ENCODE results near the gene SLC7A6. TPM values are rescaled to one million over a fixed set of nuclear protein-coding genes. Genes with fewer than 3 reads are reported as not detected.
A peak's percentile ranks its signal among the peaks of the same experiment; 100 is the strongest.

Gene SLC7A6
- polyA plus RNA-seq, 2 of the 4 experiments (the other 2 are of a cell fraction): 31.1 to 32.9 TPM

DNA sequence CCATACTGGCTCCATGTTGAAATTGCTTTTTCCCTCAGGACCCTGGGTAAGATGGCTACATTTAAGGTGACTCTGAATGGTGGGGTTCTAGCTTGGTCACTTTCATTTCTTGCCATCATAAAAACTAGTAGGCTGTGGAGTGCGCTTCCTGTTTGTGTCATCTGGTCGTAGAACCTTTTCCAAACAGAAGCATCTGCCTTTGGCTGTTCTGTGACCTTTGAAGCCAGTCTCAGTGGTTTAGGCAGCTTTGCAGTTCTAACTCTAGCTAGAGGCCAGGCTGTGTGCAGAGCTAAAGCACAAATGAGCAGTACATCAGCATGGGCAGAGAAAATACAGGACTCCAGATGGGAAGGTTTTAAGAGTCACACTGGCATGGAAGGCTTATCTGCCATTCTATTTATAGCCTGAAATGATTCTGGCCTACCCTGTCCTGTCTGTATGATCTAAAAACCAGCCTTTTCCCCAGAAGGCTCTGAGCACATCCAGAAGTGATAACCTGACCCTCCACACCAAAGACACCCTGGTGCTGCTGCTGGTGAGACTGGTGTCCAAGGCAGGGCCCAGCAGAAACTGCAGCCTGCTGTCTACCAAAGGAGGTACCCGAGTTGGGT is 37.0 kb upstream of the SLC7A6 start:
- H3K4me3 ChIP-seq: no peak overlapping the region
- no peak overlapping the region for H3K27ac ChIP-seq
- TF ChIP-seq KDM5A (IDR thresholded peaks at IDR 0.05): no peak
- TF ChIP-seq RAD21 (conservative IDR thresholded peaks at IDR 0.05 in 1 of 2, IDR thresholded peaks at IDR 0.05 in 1 of 2): no peak
- TF ChIP-seq, protein P1, sequence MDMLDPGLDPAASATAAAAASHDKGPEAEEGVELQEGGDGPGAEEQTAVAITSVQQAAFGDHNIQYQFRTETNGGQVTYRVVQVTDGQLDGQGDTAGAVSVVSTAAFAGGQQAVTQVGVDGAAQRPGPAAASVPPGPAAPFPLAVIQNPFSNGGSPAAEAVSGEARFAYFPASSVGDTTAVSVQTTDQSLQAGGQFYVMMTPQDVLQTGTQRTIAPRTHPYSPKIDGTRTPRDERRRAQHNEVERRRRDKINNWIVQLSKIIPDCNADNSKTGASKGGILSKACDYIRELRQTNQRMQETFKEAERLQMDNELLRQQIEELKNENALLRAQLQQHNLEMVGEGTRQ (IDR thresholded peaks at IDR 0.05): no peak
- TF ChIP-seq, protein P2, sequence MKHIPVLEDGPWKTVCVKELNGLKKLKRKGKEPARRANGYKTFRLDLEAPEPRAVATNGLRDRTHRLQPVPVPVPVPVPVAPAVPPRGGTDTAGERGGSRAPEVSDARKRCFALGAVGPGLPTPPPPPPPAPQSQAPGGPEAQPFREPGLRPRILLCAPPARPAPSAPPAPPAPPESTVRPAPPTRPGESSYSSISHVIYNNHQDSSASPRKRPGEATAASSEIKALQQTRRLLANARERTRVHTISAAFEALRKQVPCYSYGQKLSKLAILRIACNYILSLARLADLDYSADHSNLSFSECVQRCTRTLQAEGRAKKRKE (CRISPR knock-in tag; IDR thresholded peaks at IDR 0.05; ENCODE audit: low read depth): no peak
- TF ChIP-seq HOXA7 (CRISPR knock-in tag; IDR thresholded peaks at IDR 0.05): no peak
- TF ChIP-seq NFE2L2 (conservative IDR thresholded peaks at IDR 0.05; ENCODE audit: low read length): no peak
- no peak for TF ChIP-seq FOSL2 (IDR thresholded peaks at IDR 0.05)
- no peak for TF ChIP-seq FOSL2 (CRISPR knock-in tag; IDR thresholded peaks at IDR 0.05)
- TF ChIP-seq PHF8 (IDR thresholded peaks at IDR 0.05; ENCODE audit: borderline replicate concordance, low read depth): no peak
- no peak for TF ChIP-seq CBX2 (IDR thresholded peaks at IDR 0.05; ENCODE audit: borderline replicate concordance, low read depth)
- TF ChIP-seq CHD2 (IDR thresholded peaks at IDR 0.05; ENCODE audit: low read length, partially characterized antibody): no peak
- no peak for TF ChIP-seq HOXB5 (CRISPR knock-in tag; IDR thresholded peaks at IDR 0.05)
- no peak for TF ChIP-seq JUNB (IDR thresholded peaks at IDR 0.05)
- TF ChIP-seq RCOR1 (IDR thresholded peaks at IDR 0.05; ENCODE audit: low read depth, low read length): no peak
- TF ChIP-seq, protein P3, sequence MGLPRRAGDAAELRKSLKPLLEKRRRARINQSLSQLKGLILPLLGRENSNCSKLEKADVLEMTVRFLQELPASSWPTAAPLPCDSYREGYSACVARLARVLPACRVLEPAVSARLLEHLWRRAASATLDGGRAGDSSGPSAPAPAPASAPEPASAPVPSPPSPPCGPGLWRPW (IDR thresholded peaks at IDR 0.05): no peak
- ChIA-PET CTCF (interaction anchor here (0.6 to 3.5 kb wide), 12 partner anchors 8 to 285 kb away, joined by 3 to 26 read pairs (median 4); partner anchors contain the start of gene NFATC3), POLR2A (interaction anchor here (0.5 kb wide), 1 partner anchor 142 kb away, joined by 4 read pairs; the partner anchor contains the start of gene NFATC3)
- H3K9me3 ChIP-seq: no peaks in the 10 kb centered on the region
- H3K4me2 ChIP-seq: no peak overlapping the region
- no peaks in the 10 kb centered on the region for H3K4me1 ChIP-seq
- 73% methylated on average over 3 of the region's 3 CpGs for WGBS (ENCODE audit: missing lambda C conversion rate)
- no peak for DNase-seq (ENCODE audit: low read depth in 1 of 2, low spot score in 1 of 2)
- ATAC-seq: no peak
- no peak for FAIRE-seq

DNA sequence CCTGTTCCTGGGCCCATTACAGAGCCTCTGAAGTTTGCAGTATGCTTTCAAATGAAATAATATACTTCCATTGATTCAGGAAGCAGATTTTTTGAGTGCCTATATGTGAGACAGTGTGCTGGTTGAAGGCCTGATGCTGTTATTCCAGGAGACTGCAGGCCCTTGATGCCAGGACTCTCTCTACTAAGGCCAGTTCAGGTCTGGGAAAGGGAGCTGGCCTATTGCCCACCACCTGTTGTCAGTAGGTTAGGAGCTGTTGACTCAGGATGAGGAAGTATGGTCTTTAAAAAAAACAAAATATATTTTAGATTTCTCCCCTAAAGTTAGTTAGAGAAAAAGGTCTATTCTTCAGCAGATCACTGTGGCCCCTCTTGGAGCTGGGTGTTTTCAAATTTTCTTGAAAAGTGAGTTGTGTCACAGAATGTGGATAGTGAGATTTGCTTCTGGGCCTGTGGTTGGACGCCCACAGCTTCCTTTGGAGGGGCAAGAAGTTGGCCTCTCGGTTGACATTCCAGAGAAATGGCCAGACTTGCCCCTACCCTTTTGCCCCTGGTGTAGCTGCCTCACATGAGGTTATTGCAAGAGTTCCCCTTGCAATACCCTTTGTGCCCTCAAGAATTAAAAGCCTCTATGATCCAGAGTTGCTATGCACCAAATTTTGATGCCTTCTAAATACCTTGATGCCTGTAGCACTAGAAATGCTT is 36.3 kb upstream of the SLC7A6 start:
- DNase-seq (ENCODE audit: low read depth in 1 of 2, low spot score in 1 of 2) (no peak), FAIRE-seq (no peak), ATAC-seq (peak in 1 of 2 experiments; percentile 38; a peak in 2 of 6 replicates)
- POLR2A ChIA-PET: no interaction called here
- CTCF ChIA-PET: interaction anchor here (0.6 to 3.5 kb wide), 30 partner anchors 9 to 317 kb away, joined by 3 to 26 read pairs (median 4); partner anchors contain the start of genes DPEP2 and NFATC3
- no peaks in the 10 kb centered on the region for H3K4me1 ChIP-seq
- no peak overlapping the region for H3K4me2 ChIP-seq
- TF ChIP-seq JUNB (IDR thresholded peaks at IDR 0.05): no peak
- TF ChIP-seq TP53 (CRISPR knock-in tag; IDR thresholded peaks at IDR 0.05): no peak
- no peak for TF ChIP-seq MAZ (IDR thresholded peaks at IDR 0.05; ENCODE audit: borderline replicate concordance, low read depth, low read length)
- TF ChIP-seq, protein P4, sequence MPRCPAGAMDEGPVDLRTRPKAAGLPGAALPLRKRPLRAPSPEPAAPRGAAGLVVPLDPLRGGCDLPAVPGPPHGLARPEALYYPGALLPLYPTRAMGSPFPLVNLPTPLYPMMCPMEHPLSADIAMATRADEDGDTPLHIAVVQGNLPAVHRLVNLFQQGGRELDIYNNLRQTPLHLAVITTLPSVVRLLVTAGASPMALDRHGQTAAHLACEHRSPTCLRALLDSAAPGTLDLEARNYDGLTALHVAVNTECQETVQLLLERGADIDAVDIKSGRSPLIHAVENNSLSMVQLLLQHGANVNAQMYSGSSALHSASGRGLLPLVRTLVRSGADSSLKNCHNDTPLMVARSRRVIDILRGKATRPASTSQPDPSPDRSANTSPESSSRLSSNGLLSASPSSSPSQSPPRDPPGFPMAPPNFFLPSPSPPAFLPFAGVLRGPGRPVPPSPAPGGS (IDR thresholded peaks at IDR 0.05): no peak
- TF ChIP-seq ZFP36 (IDR thresholded peaks at IDR 0.05; ENCODE audit: borderline replicate concordance, partially characterized antibody): no peak
- TF ChIP-seq SREBF2 (IDR thresholded peaks at IDR 0.05): no peak
- TF ChIP-seq POLR2AphosphoS2 (conservative IDR thresholded peaks at IDR 0.05; ENCODE audit: low read length): no peak
- TF ChIP-seq RAD21 (conservative IDR thresholded peaks at IDR 0.05 in 1 of 2, IDR thresholded peaks at IDR 0.05 in 1 of 2): no peak
- TF ChIP-seq EHF (CRISPR knock-in tag; IDR thresholded peaks at IDR 0.05): no peak
- TF ChIP-seq, protein P2 (CRISPR knock-in tag; IDR thresholded peaks at IDR 0.05; ENCODE audit: low read depth): no peak
- TF ChIP-seq TFCP2L1 (CRISPR knock-in tag; IDR thresholded peaks at IDR 0.05): no peak
- no peak for TF ChIP-seq NPAS2 (CRISPR knock-in tag; IDR thresholded peaks at IDR 0.05; ENCODE audit: borderline replicate concordance)
- TF ChIP-seq, protein P5, sequence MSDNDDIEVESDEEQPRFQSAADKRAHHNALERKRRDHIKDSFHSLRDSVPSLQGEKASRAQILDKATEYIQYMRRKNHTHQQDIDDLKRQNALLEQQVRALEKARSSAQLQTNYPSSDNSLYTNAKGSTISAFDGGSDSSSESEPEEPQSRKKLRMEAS (IDR thresholded peaks at IDR 0.05): no peak
- no peak for TF ChIP-seq POLR2A (IDR thresholded peaks at IDR 0.05; ENCODE audit: low read length)
- TF ChIP-seq, protein P6, sequence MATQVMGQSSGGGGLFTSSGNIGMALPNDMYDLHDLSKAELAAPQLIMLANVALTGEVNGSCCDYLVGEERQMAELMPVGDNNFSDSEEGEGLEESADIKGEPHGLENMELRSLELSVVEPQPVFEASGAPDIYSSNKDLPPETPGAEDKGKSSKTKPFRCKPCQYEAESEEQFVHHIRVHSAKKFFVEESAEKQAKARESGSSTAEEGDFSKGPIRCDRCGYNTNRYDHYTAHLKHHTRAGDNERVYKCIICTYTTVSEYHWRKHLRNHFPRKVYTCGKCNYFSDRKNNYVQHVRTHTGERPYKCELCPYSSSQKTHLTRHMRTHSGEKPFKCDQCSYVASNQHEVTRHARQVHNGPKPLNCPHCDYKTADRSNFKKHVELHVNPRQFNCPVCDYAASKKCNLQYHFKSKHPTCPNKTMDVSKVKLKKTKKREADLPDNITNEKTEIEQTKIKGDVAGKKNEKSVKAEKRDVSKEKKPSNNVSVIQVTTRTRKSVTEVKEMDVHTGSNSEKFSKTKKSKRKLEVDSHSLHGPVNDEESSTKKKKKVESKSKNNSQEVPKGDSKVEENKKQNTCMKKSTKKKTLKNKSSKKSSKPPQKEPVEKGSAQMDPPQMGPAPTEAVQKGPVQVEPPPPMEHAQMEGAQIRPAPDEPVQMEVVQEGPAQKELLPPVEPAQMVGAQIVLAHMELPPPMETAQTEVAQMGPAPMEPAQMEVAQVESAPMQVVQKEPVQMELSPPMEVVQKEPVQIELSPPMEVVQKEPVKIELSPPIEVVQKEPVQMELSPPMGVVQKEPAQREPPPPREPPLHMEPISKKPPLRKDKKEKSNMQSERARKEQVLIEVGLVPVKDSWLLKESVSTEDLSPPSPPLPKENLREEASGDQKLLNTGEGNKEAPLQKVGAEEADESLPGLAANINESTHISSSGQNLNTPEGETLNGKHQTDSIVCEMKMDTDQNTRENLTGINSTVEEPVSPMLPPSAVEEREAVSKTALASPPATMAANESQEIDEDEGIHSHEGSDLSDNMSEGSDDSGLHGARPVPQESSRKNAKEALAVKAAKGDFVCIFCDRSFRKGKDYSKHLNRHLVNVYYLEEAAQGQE (IDR thresholded peaks at IDR 0.05): no peak
- no peak for TF ChIP-seq RARB (CRISPR knock-in tag; IDR thresholded peaks at IDR 0.05)
- no peak for TF ChIP-seq FOSB (CRISPR knock-in tag; IDR thresholded peaks at IDR 0.05)
- H3K4me3 ChIP-seq: no peak overlapping the region
- no peaks in the 10 kb centered on the region for H3K9me3 ChIP-seq
- 68% methylated on average over 2 of the region's 2 CpGs for WGBS (ENCODE audit: missing lambda C conversion rate)
- H3K27ac ChIP-seq: no peak overlapping the region
